Astrocyte (in vitro differentiated cells and primary cell): ENCODE measurements around the gene TMPRSS6.

Source experiments
- EZH2 ChIP-seq: IDR thresholded peaks from 2 replicates; pipeline ENCODE4 v1.6.1; 2012; ENCODE audit warnings: mild to moderate bottlenecking, low read length, inconsistent platforms; ENCODE audit not compliant: insufficient read depth
- TF ChIP-seq, protein P1 (sequence below): IDR thresholded peaks from 2 replicates; pipeline ENCODE4 v1.5.1; 2011; ENCODE audit warnings: low read depth, mild to moderate bottlenecking, inconsistent platforms, low read length, moderate library complexity; ENCODE audit not compliant: insufficient read depth

DNA sequence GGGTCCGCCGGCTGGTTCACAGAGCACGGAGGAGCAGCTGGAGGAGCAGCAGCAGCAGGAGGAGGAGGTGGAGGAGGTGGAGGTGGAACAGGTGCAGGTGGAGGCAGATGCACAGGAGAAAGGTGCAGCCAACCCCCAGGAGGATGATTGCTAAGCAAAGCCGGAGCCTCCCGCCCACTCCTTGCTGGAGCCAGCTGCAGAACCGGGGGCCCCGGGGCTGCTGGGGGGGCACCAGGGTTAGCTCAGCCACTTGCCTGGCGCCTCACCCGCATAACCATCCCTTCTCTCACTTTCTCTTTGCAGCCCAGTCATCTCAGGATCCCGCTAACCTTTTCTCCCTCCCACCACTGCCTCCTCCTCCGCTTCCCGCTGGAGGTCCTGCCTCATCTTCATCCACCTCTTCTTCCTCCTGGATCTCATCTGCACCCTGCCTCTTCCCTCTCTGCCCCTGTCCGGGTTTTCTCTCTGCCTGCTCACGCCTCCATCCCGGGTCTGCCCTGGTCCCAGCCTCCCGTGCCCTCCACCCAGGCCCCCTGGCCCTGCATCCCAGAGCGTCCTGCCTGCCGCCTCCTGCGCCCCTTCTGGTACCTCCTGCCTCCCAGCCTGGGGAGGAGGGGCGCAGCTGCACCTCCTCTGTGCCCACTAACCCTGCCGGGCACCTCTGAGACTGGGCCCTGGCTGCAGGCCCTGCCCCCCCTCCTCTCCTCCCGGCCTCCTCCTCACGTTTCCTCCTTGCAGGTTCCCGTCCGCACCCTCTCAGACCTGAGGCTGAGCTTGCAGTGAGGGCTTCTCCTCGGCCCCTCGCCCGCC is 48.5 kb downstream of the TMPRSS6 start:
- TF ChIP-seq, protein P1, sequence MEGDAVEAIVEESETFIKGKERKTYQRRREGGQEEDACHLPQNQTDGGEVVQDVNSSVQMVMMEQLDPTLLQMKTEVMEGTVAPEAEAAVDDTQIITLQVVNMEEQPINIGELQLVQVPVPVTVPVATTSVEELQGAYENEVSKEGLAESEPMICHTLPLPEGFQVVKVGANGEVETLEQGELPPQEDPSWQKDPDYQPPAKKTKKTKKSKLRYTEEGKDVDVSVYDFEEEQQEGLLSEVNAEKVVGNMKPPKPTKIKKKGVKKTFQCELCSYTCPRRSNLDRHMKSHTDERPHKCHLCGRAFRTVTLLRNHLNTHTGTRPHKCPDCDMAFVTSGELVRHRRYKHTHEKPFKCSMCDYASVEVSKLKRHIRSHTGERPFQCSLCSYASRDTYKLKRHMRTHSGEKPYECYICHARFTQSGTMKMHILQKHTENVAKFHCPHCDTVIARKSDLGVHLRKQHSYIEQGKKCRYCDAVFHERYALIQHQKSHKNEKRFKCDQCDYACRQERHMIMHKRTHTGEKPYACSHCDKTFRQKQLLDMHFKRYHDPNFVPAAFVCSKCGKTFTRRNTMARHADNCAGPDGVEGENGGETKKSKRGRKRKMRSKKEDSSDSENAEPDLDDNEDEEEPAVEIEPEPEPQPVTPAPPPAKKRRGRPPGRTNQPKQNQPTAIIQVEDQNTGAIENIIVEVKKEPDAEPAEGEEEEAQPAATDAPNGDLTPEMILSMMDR: no peak
- TF ChIP-seq EZH2: no peak
